ENCODE data around the gene FCHO2.
A peak's percentile ranks its signal among the peaks of the same experiment; 100 is the strongest.
"Not testable (repeated sequence)": the region's sequence is repeated elsewhere in the genome, so short reads cannot be mapped to it uniquely, and the experiment has no call there.

The FCHO2 gene, protein sequence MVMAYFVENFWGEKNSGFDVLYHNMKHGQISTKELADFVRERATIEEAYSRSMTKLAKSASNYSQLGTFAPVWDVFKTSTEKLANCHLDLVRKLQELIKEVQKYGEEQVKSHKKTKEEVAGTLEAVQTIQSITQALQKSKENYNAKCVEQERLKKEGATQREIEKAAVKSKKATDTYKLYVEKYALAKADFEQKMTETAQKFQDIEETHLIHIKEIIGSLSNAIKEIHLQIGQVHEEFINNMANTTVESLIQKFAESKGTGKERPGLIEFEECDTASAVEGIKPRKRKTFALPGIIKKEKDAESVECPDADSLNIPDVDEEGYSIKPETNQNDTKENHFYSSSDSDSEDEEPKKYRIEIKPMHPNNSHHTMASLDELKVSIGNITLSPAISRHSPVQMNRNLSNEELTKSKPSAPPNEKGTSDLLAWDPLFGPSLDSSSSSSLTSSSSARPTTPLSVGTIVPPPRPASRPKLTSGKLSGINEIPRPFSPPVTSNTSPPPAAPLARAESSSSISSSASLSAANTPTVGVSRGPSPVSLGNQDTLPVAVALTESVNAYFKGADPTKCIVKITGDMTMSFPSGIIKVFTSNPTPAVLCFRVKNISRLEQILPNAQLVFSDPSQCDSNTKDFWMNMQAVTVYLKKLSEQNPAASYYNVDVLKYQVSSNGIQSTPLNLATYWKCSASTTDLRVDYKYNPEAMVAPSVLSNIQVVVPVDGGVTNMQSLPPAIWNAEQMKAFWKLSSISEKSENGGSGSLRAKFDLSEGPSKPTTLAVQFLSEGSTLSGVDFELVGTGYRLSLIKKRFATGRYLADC

GRCh38 chr5:72955768-72956323, at the start of gene FCHO2:
Gene FCHO2 (plus strand): TSS chr5:72956041. CDS start chr5:72956097, 56 bp downstream.
- DNase-seq = peak; percentile 98

GRCh38 chr5:72906806-72907205, 49.0 kb upstream of the FCHO2 start:
- DNase-seq = no peak

DNA sequence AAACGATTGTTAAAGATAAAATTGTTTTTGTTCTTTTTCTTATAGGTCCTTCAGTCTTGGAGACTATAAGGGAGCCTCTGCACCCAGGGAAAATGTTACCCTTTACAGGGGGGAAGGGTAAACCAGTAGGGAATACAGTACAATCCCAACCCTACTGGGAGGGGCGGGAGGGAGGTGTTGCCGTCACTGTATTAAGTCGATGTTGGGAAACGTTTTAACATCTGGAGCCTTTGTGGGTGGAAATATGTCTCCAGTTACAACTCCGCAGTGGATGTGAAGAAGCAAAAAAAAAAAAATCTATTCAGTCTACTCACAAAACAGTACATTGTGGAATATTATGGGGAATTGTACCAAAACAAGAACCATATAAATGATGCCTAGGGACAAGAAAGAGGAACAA, 47.2 kb upstream of the FCHO2 start:
- no peak for DNase-seq

DNA sequence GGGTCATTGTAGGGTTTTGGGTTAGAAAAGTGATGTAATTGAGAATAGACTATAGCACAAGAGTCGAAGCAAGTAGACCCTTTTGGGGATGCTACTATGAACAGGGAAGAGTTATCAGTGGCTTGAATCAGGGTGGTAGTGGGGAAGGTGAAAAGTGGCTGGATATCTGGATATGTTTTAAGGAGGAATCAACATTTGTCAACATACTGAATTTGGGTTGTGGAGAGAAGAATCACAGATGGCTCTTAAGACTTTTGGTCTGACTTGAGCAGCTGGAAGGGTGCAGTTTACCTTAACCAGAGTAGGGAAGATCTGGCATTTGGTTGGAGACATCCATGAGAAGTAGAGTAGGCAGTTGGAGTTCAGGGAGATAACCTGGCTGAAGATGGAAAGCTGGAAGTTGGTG, 38.5 kb upstream of the FCHO2 start:
- no peak for DNase-seq

- DNase-seq = peak; percentile 74
Observed at GRCh38 chr5:72920690-72921502, 34.9 kb upstream of the FCHO2 start.

- peak; percentile 43 for DNase-seq
Observed at GRCh38 chr5:72921886-72922285, 34.0 kb upstream of the FCHO2 start.

DNA sequence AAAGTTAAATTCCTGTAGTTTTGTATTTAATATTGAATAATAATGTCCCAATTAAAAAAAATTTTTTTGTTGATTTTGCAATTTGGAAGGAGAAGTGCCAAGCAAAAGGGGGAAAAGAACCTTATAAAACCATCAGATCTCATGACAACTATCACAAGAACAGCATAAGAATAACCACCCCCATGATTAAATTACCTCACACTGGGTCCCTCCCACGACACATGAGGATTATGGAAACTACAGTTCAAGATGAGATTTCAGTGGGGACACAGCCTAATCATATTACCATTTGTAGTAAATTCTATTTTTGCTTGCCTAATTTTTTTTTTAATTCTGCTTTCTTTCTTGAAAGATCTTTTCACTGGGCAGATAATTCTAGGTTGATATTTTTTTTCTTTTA, 33.4 kb upstream of the FCHO2 start:
- no peak for DNase-seq

DNA sequence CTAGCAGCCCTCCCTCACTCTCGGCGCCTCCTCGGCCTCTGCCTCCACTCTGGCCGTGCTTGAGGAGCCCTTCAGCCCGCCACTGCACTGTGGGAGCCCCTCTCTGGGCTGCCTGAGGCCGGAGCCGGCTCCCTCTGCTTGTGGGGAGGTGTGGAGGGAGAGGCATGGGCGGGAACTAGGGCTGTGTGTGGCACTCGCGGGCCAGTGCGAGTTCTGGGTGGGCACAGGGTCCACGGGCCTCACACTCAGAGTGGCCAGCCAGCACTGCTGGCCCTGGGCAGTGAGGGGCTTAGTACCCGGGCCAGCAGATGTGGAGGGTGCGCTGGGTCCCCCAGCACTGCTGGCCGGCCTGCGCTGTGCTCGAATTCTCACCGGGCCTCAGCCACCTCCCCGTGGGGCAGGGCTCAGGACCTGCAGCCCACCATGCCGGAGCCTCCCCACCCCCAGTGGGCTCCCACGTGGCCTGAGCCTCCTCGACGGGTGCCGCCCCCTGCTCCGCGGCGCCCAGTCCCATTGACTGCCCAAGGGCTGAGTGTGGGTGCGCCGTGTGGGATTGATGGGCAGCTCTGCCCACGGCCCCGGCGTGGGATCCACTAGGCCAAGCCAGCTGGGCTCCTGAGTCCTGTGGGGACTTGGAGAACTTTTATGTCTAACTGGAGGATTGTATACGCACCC, 30.4 kb upstream of the FCHO2 start:
- DNase-seq = no peak

GRCh38 chr5:72932686-72933085, 23.2 kb upstream of the FCHO2 start:
- DNase-seq = not testable (repeated sequence)

DNA sequence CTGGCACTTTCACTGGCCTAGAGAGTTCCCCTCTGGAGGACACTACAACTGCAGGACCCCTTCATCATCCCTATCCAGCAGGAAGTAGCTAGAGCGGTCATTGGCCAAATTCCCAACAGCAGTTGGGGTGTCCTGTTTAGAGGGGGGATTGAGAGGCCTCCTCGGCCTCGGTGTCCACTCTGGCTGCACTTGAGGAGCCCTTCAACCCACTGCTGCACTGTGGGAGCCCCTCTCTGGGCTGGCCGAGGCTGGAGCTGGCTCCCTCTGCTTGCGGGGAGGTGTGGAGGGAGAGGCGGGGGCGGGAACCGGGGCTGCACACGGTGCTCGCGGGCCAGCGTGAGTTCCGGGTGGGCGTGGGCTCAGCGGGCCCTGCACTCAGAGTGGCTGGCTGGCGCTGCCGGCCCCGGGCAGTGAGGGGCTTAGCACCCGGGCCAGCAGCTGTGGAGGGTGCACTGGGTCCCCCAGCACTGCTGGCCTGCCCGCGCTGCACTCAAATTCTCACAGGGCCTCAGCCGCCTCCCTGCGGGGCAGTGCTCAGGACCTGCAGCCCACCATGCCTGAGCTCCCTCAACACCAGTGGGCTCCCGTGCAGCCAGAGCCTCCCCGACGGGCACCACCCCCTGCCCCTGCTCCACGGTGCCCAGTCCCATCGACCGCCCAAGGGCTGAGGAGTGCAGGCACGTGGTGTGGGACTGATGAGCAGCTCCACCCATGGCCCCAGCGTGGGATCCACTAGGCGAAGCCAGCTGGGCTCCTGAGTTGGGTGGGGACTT, 20.7 kb upstream of the FCHO2 start:
- DNase-seq = not testable (repeated sequence)

GRCh38 chr5:72936893-72937292, 18.9 kb upstream of the FCHO2 start:
- DNase-seq = no peak

DNA sequence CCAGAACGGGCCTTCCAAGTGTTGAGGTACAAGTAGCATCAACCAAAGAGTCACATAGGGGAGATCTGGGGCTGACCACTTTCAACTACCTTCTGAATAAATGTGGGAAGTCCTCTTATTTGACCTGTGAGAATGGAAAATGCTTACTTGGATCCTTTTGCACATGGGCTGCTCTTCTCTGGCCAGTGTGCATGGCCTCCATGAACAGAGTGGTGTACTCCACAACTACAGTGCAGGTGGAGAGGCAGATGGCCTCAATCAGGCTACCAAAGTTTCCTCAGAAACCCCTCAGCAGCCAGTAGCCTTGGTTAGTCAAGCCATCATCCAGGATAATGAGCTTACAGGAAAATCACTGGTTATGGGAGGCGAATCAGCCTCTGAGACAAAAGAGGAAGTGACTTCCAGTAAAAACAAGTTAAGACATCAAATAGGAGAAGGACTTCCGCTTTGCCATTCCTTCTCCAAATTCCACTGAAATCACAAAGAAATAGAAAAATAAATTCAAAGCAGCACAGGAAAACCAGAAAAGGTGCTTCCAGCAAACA, 18.3 kb upstream of the FCHO2 start:
- no peak for DNase-seq

GRCh38 chr5:72938206-72938605, 17.6 kb upstream of the FCHO2 start:
- no peak for DNase-seq

DNA sequence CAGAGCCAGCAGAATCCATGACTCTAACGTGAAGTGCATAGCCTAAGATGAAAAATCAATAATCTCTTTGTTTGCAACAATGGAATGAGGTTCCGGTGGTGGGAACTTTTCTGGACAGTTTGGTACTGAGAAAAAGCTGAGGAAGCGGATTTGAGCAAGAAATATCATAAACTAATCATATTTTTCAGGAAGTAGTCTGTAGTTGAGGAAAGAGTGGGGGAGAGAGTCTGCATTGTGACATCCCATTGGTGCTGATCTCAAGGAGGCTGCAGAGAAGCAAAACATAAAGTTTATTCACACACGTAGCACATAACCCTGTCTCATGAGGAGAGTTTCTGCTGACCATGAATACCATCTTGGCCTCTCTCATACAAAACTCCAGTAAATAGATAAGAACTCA, 15.8 kb upstream of the FCHO2 start:
- no peak for DNase-seq

DNA sequence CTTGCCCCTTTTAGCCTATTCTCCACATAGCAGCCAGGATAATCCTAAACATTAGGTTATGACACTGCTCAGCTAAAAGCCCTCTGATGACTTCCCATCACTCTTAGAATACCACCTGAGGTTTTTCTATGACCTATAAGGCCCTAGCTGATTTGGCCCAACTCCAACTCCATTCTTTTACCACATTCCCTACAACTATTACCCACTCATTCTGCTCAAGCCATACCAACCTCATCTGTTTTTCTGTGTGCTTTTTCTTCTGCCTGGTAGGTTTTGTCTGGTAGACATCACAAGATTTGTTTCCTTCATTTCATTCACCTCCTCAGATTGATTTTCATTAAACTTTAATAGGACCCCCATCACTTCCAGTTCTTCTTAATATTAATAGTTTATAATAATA, 12.5 kb upstream of the FCHO2 start:
- no peak for DNase-seq

GRCh38 chr5:72947498-72947897, 8.3 kb upstream of the FCHO2 start:
- no peak for DNase-seq

- DNase-seq = no peak
Observed at GRCh38 chr5:72949481-72949880, 6.4 kb upstream of the FCHO2 start.

- DNase-seq = no peak
Observed at GRCh38 chr5:72951671-72952468, 4.0 kb upstream of the FCHO2 start.

DNA sequence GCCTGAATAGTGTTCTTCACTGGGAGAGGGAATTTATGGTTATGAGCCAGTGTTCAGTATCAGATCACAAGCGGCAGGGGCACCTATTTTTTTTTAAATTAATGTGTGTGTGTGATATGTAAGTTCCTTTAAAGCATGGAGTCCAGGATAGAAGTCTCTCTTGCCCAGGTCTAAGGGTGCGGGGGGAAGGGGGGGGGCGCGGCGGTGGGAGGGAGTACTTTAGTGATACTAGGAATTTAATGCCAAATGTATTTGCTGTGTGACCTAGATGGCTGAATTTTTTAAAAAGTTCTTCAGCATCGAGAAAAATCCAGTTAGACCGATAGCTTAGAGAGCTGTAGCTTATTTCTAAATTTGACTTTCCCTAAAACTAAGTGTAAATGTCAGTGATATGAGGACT, 1.5 kb upstream of the FCHO2 start:
- DNase-seq = no peak

DNA sequence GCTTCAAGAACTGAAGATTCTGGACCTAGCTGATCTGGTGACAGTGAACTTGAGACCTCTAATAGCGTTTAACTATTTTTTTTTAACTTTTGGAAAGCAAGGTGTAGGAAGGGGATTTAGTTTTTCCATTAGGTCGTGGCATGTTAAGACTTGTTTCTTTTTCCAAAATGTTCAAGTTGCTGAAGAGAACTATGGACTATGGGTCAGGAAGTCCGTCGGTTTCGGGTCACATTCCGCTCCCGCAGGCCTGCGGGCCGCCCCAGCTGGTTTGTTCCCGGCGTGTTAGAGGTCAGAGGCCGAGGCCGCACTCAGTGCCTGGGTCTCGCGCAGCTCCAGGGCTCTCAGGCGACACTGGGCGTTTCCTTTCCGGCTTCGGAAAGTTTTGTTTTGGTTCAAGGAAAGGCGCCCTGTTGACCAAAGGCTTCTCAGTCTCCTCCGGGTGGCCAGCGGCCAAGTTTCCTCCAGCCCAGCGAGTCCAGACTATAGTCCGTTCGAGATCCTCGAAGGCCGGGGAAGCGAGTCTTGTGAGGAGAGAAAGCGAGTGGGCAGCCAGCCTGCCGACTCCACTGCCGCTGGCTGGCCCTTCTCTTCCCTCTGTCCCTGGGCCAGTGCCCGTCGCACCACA, 586 bp upstream of the FCHO2 start:
- DNase-seq = peak; percentile 73

All from hematopoietic multipotent progenitor cell treated with erythropoietin and hydrocortisone succinate and interleukin-3 and kit ligand, for 4 days (in vitro differentiated cells).